ENCODE results near the gene UMPS.
"Not testable (repeated sequence)": the region's sequence is repeated elsewhere in the genome, so short reads cannot be mapped to it uniquely, and the experiment has no call there.

UMPS gene

DNA sequence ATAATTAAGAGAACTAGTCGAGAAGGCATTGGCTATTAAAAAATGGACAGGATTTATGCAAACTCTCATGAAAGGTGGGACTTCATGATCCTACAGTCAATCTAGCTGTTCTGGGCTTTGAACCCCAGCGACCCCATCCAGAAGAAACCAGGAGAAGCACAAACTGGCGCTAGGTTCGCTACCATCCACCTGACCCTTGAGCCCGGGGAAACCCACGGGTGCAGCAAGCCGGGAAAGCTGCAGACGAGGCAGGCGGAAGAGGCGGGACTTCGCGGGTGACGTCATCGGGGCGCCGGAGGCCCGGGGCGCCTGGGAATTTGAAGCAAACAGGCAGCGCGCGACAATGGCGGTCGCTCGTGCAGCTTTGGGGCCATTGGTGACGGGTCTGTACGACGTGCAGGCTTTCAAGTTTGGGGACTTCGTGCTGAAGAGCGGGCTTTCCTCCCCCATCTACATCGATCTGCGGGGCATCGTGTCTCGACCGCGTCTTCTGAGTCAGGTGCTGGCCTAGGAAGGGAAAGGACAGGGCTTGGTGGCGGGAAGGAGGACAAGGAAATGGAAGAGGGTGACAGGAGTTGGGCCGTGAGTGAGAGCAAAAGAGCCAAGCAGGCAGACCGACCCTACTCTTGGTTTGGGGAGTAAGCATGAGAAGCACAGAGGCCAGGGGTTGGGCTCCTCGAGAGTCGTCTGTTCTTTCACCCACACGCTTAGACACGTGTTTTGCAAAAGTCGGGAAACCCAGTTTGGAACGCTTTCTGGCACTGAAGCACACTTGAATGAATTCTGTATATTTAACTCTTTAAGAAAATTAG, at the start of gene UMPS:
UMPS (plus strand) TSS at position 324 of the 812 bp plus-strand sequence; CDS start at position 344, 20 bp downstream.
- peak; percentile 67 for DNase-seq

DNA sequence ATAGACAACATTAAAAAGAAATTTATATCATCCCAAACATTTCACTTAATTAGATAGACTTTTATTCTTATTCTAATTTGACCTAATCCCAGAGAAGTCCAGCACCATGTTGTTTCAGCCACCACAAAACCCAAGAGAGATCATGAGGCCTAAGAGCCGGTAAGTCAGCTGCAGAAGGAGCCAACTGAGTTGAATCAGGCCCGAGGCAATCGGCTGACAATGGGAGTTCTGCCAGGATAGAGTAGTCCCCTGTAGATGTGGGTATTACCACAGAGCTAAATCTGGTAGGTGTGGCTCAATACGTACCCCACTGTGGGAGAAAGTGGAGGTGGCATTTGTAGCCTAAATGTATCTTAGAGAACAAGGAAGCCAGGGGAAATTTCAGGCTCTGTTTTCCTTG, 49.7 kb upstream of the UMPS start:
- DNase-seq = no peak

GRCh38 chr3:124682263-124682662, 48.0 kb upstream of the UMPS start:
- DNase-seq = no peak

- no peak for DNase-seq
Observed at GRCh38 chr3:124684459-124684858, 45.8 kb upstream of the UMPS start.

DNA sequence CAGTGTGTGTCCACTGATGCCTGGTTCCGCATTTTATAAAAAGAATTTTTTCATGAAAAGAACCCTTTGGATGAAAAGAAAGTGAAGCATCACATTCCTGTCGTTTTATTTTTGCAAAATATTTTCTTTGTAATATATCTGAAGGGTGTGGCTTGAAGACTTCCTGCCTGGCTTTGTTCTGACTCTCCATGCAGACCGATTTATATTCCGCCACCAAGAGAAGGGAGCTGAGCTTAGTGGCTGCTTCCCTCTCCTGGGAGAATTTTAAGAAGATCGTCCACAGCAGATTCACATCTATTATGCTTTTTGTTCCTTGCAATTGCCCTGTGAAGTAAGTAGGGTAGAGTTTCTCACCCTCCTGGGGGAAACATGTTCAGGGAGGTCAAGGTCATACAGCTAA, 45.2 kb upstream of the UMPS start:
- DNase-seq = no peak

GRCh38 chr3:124685481-124685880, 44.8 kb upstream of the UMPS start:
- DNase-seq = no peak

- DNase-seq = no peak
Observed at GRCh38 chr3:124686028-124686670, 44.1 kb upstream of the UMPS start.

DNA sequence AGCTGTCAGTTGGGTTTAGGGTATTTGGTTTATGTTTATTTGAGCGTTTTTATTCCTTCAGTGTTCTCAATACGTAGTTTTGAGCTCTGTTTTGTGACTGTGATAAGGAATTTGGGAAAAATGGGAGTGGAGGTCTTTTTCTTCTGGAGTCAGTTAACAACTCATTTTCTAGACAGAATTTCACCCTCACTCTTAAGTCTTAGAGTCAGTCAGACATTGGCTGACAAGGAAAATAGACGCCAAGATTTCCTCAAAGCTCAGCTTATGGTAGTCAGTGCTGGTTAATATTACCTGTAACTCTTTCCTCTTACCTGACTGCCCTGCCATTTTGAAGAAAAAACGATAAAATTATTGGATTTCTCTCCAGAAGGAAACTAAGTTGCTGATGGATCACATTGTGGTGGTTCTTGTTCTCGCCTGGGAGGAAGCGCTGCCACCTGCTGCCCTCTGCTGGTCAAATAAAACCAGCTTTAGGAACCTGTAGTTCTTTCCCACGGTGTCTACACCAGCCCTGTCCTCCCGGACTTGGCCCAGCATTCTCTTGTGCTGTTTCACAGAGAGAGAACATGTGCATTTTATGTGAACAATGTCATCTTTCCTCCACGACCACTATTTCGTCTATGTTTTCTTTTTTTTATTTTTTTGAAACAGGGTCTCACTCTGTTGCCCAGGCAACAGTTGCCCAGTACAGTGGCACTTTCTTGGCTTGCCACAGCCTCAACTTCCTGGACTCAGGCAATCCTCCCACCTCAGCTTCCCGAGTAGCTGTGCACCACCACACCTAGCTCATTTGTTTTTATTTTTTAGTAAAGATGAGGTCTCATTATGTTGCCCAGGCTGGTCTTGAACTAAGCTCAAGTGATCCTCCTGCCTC, 41.4 kb upstream of the UMPS start:
- DNase-seq = peak; percentile 35

DNA sequence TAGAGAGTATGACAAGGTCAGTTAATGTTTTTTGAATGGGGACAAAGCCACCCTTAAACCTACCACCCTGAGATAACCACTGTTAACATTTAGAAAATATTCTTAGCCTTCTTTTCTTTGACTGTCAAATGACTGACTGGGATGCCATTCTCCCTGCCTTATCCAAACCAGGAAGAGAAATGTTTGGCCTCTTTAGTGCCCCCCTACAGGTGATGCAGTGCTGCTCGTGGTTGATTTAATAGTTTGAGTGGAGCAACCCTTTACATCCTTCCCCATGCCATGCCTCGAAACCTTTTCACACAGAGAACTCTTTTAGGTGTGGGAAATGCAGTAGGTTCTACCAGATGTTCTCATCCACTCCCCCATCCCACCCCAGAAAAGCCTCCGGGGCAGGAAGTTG, 38.7 kb upstream of the UMPS start:
- DNase-seq = no peak

DNA sequence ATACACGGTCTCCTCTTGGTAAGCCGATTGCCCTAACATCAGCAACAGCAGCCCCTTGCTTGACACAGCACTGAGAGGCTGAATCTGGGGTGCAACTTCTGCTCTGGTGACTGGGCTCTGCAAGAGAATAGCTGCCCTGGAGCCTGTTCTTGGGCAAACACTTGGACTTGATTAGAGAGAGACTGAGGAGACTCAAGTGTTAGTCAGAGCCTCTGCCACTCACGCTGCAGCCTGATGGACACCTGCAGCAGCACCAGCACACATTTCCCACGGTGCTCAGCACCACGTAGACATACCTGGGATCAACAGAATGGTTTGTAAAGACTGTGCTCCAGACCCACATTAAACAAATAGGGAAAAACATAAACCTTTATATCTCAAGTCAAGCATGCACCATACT, 35.8 kb upstream of the UMPS start:
- no peak for DNase-seq

DNA sequence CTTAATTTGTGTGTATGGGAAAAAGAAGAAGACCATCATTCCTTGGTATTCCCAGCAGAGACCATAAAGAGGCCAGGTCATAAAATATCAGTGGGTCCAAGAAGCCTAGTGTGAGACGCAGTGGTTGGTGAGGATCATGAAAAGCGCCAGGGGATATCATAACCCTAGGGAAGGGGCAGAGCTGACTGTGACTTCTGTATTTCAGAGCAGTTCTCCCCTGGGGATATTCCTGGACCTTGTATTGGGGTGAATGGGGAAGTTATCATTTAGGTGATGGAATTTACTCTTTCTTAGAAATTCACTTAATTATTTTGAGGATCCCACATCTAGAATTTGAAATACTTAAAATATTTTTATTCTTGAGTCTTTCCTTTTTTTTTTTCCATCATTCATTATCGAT, 34.9 kb upstream of the UMPS start:
- DNase-seq = no peak

DNA sequence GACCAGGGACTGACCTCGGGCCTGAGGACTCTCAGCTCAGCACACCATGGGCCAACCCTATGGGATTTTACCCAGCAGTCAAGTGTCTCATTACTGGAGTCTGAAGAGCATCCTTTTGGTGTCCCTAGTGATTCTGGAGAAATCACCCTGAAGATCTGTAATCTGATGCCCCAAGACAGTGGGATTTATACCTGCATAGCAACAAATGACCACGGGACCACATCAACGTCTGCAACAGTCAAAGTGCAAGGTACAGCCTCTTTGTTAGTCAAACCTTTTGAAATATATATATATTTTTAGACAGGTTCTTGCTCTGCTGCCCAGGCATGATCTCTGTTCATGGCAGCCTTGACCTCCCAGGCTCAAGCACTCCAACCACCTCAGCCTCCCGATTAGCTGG, 34.2 kb upstream of the UMPS start:
- DNase-seq = no peak

GRCh38 chr3:124697302-124697701, 33.0 kb upstream of the UMPS start:
- no peak for DNase-seq

DNA sequence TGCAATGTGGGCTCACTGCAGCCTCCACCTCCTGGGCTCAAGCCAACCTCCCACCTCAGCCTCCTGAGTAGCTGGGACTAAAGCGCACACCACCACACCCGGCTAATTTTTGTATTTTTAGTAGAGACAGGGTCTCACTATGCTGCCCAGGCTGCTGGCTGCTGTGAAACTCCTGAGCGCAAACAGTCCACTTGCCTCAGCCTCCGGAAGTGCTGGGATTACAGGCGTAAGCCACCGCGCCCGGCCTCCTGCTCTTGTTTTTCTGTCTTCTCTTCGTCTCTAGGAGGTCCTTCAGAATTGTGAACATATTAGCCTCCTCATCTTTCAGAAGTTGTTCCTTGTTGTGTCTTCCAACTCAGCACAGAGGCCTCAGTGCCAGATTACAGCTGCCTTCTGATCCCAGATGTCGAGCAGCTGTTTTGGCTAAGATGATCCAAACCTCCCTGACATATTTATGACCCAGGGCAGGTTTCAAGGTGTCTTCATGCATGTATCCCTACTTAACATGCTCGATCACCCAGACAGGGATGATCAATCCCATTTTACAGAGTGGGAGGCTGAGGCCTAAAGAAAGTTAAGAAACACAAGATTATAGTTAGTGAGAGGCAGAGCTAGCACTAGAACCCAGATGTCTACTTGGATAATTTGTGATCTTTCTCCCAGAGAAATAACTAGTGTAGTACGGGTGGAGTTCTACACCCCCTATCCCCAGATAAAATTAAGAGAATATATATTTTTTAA, 32.1 kb upstream of the UMPS start:
- DNase-seq = no peak

DNA sequence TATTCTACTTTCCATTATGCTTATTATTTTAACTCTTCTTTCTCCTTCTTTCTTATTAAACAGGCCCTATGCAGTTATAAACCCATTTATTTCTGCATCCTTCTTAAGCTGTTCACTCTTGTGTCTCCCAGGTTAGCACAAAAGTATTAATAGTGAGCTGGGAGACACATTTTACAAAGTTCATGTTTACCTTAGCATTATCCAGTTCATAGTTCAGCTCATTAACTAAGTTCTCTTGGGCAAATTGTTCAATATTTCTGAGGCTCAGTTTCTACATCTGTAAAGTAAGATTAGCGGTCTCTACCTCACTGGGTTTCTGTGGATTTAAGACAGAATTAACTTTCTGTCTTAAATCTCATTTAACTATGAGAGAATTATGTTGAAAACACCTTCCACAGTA, 31.2 kb upstream of the UMPS start:
- no peak for DNase-seq

- DNase-seq = no peak
Observed at GRCh38 chr3:124699686-124700396, 30.4 kb upstream of the UMPS start.

GRCh38 chr3:124700880-124701684, 29.2 kb upstream of the UMPS start:
- DNase-seq = no peak

DNA sequence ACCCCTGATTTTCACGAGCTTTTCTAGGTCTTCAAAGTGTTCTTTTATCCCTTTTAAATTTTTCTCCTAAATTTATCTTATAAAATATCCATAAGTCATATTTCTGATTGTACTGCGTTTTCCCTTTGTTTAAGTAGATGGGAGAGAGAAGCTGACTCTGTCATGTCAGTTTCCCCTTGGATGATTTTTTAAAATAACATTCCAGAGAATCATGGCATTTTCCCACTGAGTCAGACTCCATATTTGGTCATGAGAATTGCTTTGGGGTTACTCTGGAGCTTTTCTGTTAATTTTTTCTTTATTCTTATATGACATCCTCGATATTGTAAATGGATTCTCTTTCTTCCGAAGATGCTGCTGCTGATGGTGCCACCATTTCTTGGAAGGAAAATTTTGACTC, 28.6 kb upstream of the UMPS start:
- peak; percentile 35 for DNase-seq

DNA sequence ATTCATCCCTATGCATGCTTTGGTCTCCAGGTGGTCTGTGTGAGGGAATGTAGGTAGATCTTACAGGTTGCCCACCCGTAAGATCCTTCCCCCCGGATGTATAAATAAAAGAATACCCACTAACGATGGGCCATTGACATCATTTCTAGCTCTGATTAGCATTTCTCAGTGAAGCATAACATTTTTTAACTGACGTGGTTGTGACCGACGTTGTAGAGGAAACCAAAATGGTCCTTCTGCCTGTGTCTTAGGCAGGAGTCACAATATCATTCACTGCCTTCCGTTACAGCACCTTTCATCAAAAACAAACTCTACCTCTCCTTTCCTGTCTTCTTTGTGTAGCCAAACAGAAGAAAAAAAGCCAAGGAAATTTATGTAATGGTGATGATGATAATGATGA, 27.3 kb upstream of the UMPS start:
- no peak for DNase-seq

DNA sequence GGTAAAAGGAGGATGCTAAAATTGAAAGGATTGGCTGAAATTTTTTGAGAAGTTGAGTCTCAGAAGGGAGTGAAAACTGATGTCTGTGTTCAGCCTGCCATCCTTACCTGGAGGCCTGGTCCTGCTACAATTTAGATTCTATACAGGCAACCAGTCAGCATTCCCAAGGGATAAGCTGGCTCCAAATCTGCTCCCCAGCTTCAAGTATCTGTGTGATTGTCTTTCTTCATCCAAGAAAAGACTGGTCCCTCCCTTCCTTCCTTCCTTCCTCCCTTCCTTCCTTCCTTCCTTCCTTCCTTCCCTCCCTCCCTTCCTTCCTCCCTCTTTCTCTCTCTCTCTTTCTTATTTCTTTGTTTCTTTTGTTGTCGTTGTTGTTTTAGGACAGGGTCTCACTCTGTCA, 24.7 kb upstream of the UMPS start:
- no peak for DNase-seq

DNA sequence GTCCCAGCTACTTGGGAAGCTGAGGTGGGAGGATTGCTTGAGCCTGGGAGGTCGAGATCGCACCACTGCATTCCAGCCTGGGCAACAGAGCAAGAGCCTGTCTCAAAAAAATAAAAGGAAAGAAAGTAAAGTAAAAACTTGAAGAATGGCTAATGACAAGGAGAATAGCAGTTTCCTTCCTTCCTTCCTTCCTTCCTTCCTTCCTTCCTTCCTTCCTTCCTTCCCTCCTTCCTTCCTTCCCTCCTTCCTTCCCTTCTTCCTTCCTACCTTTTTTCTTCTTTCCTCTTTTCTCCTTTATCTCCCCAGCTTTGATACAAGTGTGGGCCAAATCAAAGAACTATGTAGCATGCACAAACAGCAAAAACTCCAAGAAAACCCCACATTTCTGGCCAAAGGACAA, 23.0 kb upstream of the UMPS start:
- DNase-seq = not testable (repeated sequence)

Measured in amniotic stem cell (primary cell).